PC-9 (cell line): Measurements from ENCODE around the gene BICRAL.

Experiments used
- EZH2 ChIP-seq: fragments of 200-600 bp; sonication (generic); IDR thresholded peaks from 2 replicates; pipeline ENCODE4 v1.8.0; 2017; ENCODE audit warnings: antibody characterized with exemption, low read depth
- TF ChIP-seq, protein P1 (sequence below): fragments of 200-600 bp; sonication (generic); conservative IDR thresholded peaks from 2 replicates; pipeline ENCODE4 v1.6.1; 2017; ENCODE audit warnings: mixed run types, antibody characterized with exemption, mild to moderate bottlenecking, moderate library complexity

DNA sequence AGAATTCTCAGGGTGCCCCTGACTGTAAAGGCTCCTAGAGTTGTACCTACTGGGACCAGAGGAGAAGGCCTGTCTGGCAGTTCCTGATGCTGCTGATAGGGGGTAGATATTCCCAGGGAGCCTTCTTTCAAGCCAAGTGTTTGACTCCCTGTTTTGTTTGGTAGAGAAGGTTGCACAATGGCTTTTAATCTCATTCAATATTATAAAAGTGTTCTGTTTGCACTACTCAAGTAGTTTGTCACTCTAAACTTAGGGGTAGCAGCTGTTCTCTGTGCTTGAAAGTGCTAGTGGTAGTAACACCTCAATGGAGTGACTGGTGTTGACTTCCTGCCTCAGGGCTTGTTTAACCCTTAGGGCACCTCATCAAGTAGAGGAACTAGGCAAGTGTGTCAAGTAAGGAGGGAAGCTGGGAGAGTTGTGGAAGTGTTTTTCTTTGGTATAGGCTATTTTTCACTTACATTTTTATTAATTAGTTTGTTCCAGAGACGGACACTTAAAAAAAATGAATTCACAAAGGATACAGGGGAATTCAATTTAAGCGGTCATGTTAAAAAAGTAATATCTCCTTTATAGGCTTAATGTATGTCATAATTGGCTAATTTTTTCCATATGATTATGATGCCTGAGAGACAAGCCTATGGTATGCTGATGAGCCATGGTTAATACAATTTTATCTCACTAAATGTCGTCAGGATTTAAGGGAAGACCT is 38.1 kb downstream of the BICRAL start:
- TF ChIP-seq, protein P1, sequence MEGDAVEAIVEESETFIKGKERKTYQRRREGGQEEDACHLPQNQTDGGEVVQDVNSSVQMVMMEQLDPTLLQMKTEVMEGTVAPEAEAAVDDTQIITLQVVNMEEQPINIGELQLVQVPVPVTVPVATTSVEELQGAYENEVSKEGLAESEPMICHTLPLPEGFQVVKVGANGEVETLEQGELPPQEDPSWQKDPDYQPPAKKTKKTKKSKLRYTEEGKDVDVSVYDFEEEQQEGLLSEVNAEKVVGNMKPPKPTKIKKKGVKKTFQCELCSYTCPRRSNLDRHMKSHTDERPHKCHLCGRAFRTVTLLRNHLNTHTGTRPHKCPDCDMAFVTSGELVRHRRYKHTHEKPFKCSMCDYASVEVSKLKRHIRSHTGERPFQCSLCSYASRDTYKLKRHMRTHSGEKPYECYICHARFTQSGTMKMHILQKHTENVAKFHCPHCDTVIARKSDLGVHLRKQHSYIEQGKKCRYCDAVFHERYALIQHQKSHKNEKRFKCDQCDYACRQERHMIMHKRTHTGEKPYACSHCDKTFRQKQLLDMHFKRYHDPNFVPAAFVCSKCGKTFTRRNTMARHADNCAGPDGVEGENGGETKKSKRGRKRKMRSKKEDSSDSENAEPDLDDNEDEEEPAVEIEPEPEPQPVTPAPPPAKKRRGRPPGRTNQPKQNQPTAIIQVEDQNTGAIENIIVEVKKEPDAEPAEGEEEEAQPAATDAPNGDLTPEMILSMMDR: no peak
- TF ChIP-seq EZH2: no peak
